Gastrocnemius medialis (tissue), 4 donors: ENCODE measurements around the gene LNPEP.

ENCODE experiments used
- POLR2A ChIP-seq, 2 donors: fragments of 450-650 bp; IDR thresholded peaks; one replicate each; pipeline ENCODE4 v1.6.1; 2017; ENCODE audit warnings: antibody characterized with exemption in 2 of 2, mild to moderate bottlenecking in 2 of 2, moderate library complexity in 2 of 2
- TF ChIP-seq, protein P1 (sequence below), 5 experiments: fragments of 450-650 bp in 3 of 5; fragments of 200-600 bp in 2 of 5; sonication (generic) in 2 of 5; IDR thresholded peaks in 4 of 5; conservative IDR thresholded peaks in 1 of 5; 1 replicate in 4 of 5; 2 replicates in 1 of 5; pipeline ENCODE4 v1.5.1; 2016 to 2019; ENCODE audit warnings: antibody characterized with exemption in 5 of 5, mild to moderate bottlenecking in 3 of 5, moderate library complexity in 3 of 5

DNA sequence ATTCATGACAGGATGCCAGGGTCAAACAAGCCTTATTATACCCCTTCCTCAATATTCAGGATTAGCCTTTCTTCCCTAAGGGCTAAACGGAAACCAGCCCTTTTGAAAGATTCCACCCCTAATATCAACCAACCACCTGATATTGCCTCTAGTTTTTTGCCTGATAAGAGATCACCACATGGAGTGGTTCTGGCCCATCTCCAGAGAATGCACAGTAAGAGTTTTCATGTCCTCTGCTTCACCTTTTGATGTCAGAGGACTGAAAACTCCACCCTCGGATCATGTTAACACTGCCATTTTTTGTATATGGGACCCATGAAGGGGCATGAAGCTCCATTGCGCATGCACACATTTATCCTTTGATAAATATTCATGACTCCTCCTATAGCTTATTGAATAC, 5.8 kb upstream of the LNPEP start:
- TF ChIP-seq, protein P1, sequence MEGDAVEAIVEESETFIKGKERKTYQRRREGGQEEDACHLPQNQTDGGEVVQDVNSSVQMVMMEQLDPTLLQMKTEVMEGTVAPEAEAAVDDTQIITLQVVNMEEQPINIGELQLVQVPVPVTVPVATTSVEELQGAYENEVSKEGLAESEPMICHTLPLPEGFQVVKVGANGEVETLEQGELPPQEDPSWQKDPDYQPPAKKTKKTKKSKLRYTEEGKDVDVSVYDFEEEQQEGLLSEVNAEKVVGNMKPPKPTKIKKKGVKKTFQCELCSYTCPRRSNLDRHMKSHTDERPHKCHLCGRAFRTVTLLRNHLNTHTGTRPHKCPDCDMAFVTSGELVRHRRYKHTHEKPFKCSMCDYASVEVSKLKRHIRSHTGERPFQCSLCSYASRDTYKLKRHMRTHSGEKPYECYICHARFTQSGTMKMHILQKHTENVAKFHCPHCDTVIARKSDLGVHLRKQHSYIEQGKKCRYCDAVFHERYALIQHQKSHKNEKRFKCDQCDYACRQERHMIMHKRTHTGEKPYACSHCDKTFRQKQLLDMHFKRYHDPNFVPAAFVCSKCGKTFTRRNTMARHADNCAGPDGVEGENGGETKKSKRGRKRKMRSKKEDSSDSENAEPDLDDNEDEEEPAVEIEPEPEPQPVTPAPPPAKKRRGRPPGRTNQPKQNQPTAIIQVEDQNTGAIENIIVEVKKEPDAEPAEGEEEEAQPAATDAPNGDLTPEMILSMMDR (IDR thresholded peaks at IDR 0.05 in 4 of 5, conservative IDR thresholded peaks at IDR 0.05 in 1 of 5): no peak
- no peak for TF ChIP-seq POLR2A (IDR thresholded peaks at IDR 0.05)
